ENCODE data around the gene AP1S1. TPM values are rescaled to one million over a fixed set of nuclear protein-coding genes. Genes with fewer than 3 reads are reported as not detected.
"Not testable (repeated sequence)": the region's sequence is repeated elsewhere in the genome, so short reads cannot be mapped to it uniquely, and the experiment has no call there.

The AP1S1 gene
- total and polyA plus RNA-seq, 2 of the 13 experiments (the other 11 are each of a cell fraction or from before 2014, with no cell fraction given), result 57.5 to 68.1 TPM

DNA sequence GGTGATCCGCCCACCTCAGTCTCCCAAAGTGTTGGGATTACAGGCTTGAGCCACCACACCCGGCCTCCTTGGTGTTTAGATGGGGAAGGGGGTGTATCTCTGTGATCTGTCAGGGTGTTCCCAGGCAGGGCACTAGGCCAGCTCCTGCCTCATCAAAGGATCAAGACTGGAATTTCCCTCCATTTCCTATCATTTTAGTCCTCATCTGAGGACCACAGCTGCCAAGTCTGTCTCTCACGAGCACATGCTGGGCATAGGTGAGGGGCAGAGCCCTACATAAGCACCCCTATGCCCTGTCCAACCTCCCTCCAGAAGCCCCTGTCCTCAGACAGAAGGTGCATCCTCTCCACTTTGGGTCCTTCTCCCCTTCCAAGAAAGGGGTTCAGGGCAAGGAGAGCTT lies 49.5 kb upstream of the AP1S1 start:
- H3K4me2 ChIP-seq (ENCODE audit: low read depth, low read length), result no peak overlapping the region
- H4K20me1 ChIP-seq (ENCODE audit: insufficient read depth, low read length), result no peaks in the 10 kb centered on the region
- FAIRE-seq (no peak), ATAC-seq (no peak), DNase-seq (ENCODE audit: low spot score) (no peak)
- no peak overlapping the region for H2AFZ ChIP-seq (ENCODE audit: low read length)
- no TSS peak for BruUV-seq (replicated peaks)
- H3K9ac ChIP-seq (ENCODE audit: insufficient read depth, low read depth, low read length), result no peak overlapping the region
- H3K4me3 ChIP-seq (replicated peaks in 1 of 3; ENCODE audit: insufficient read depth in 1 of 3, low read depth in 2 of 3, low read length in 3 of 3), result no peak overlapping the region
- no peaks in the 10 kb centered on the region for H3K27me3 ChIP-seq (ENCODE audit: control insufficient read depth in 1 of 2, insufficient read depth in 2 of 2, low read length in 2 of 2)
- peaks cover 98% of the 10 kb centered on the region for H3K4me1 ChIP-seq (ENCODE audit: insufficient read depth, low read length)
- H3K27ac ChIP-seq (ENCODE audit: extremely low read length, insufficient read depth, low read length), result peak overlapping the region; percentile 19
- in situ Hi-C loops (cut with HindIII; ENCODE audit: extremely low pct_ligation_motif_present, low pct_unique_long_range_greater_than_20kb) (no loop called here), intact Hi-C loops (cut with micrococcal nuclease; ENCODE audit: unreplicated experiment) (no loop called here)
- H3K36me3 ChIP-seq (replicated peaks in 1 of 2; ENCODE audit: control insufficient read depth in 1 of 2, insufficient read depth in 2 of 2, low read length in 2 of 2), result no peaks in the 10 kb centered on the region
- POLR2A ChIA-PET, result interaction anchor here (3.2 to 6.3 kb wide), 2 partner anchors 17 to 21 kb away, joined by 52 to 56 read pairs; partner anchors contain the start of gene SERPINE1
- CTCF ChIA-PET (ENCODE audit: low intra/inter-chr PET ratio, low total read pairs), result no interaction called here
- no peaks in the 10 kb centered on the region for H3K9me3 ChIP-seq (ENCODE audit: low read length)
- TF ChIP-seq ZSCAN31 (CRISPR knock-in tag; IDR thresholded peaks at IDR 0.05; ENCODE audit: low read depth) (0 out of 2 replicates have a peak, but pooled peaks have one; percentile 16), ATAD3A (CRISPR knock-in tag; IDR thresholded peaks at IDR 0.05) (no peak)
- WGBS (ENCODE audit: low lambda C conversion rate), result 76% methylated on average over 3 of the region's 3 CpGs
- H3K79me2 ChIP-seq (ENCODE audit: insufficient read depth, low read length), result no peaks in the 10 kb centered on the region

DNA sequence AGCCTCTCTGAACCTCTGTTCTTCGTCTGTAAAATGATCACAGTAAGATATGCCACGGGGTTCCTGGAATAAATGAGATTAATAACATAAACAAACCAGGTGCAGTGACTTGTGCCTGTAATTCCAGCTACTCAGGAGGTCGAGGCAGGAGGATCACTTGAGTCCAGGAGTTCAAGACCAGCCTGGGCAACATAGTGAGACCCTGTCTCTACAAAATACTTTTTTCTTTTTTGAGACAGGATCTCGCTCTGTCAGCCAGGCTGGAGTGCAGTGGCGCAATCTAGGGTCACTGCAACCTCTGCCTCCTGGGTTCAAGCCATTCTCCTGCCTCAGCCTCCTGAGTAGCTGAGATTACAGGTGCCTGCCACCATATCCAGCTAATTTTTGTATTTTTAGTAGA lies 49.0 kb upstream of the AP1S1 start:
- intact Hi-C loops (cut with micrococcal nuclease; ENCODE audit: unreplicated experiment); FAIRE-seq; H4K20me1 ChIP-seq (ENCODE audit: insufficient read depth, low read length); CTCF ChIA-PET (ENCODE audit: low intra/inter-chr PET ratio, low total read pairs); H2AFZ ChIP-seq (ENCODE audit: low read length); in situ Hi-C loops (cut with HindIII; ENCODE audit: extremely low pct_ligation_motif_present, low pct_unique_long_range_greater_than_20kb); H3K9me3 ChIP-seq (ENCODE audit: low read length); DNase-seq (ENCODE audit: low spot score); H3K27ac ChIP-seq (ENCODE audit: extremely low read length, insufficient read depth, low read length); ATAC-seq; H3K4me3 ChIP-seq (replicated peaks in 1 of 3; ENCODE audit: insufficient read depth in 1 of 3, low read depth in 2 of 3, low read length in 3 of 3); H3K27me3 ChIP-seq (ENCODE audit: control insufficient read depth in 1 of 2, insufficient read depth in 2 of 2, low read length in 2 of 2); H3K79me2 ChIP-seq (ENCODE audit: insufficient read depth, low read length); H3K4me2 ChIP-seq (ENCODE audit: low read depth, low read length); BruUV-seq (replicated peaks); H3K36me3 ChIP-seq (replicated peaks in 1 of 2; ENCODE audit: control insufficient read depth in 1 of 2, insufficient read depth in 2 of 2, low read length in 2 of 2); H3K9ac ChIP-seq (ENCODE audit: insufficient read depth, low read depth, low read length): not testable (repeated sequence)
- POLR2A ChIA-PET, result interaction anchor here (3.2 to 6.3 kb wide), 2 partner anchors 17 to 21 kb away, joined by 52 to 56 read pairs; partner anchors contain the start of gene SERPINE1
- WGBS (ENCODE audit: low lambda C conversion rate), result 84% methylated on average over 5 of the region's 5 CpGs
- H3K4me1 ChIP-seq (ENCODE audit: insufficient read depth, low read length), result peaks cover 98% of the 10 kb centered on the region
- peak; percentile 38; the same call in 1 of the 2 replicates for TF ChIP-seq ZNF121 (CRISPR knock-in tag; IDR thresholded peaks at IDR 0.05)

Data from HepG2 (cell line).